Right lobe of liver (tissue), 6 donors: ENCODE data around the gene NPM1. TPM values are rescaled to one million over a fixed set of nuclear protein-coding genes. Genes with fewer than 3 reads are reported as not detected.
A peak's percentile ranks its signal among the peaks of the same experiment; 100 is the strongest.

Experiments used
- ATAC-seq, 4 donors: fragments of 200-7000 bp; cut with Tn5 transposase; one replicate each; pipeline ENCODE4 v1.9.1; 2020; ENCODE audit warnings: mild to moderate bottlenecking in 4 of 4, moderate library complexity in 4 of 4
- DNase-seq, 3 donors: peaks; one replicate each; pipeline ENCODE4 v3.0.0-alpha.2; 2020
- H3K27ac ChIP-seq, 3 donors: fragments of 200-600 bp; one replicate each; pipeline ENCODE4 v1.8.0; 2022
- H3K27me3 ChIP-seq, 2 donors: fragments of 200-600 bp; one replicate each; pipeline ENCODE4 v1.8.0; 2022
- H3K36me3 ChIP-seq, 4 donors: fragments of 200-600 bp; sonication (generic) in 1 of 4; one replicate each; pipeline versions ENCODE4 v1.5.1 to v1.8.0; 2017 to 2022; ENCODE audit warnings: control low read depth in 1 of 4
- H3K4me1 ChIP-seq, 4 donors: fragments of 200-600 bp; sonication (generic) in 1 of 4; one replicate each; pipeline versions ENCODE4 v1.5.1 to v1.8.0; 2017 to 2022; ENCODE audit warnings: control low read depth in 1 of 4
- H3K4me3 ChIP-seq, 3 donors: fragments of 200-600 bp; one replicate each; pipeline ENCODE4 v1.8.0; 2022
- H3K9me3 ChIP-seq, 4 donors: fragments of 200-600 bp; sonication (generic) in 1 of 4; one replicate each; pipeline versions ENCODE4 v1.5.1 to v1.8.0; 2017 to 2022; ENCODE audit warnings: control low read depth in 1 of 4
- POLR2A ChIP-seq: fragments of 450-650 bp; IDR thresholded peaks from one replicate; pipeline ENCODE4 v1.6.1; 2017; ENCODE audit warnings: antibody characterized with exemption, mild to moderate bottlenecking
- WGBS: methylation state at CpG from one replicate; pipeline ENCODE4 v1.1.6; 2018; ENCODE audit warnings: low coverage, low lambda C conversion rate; ENCODE audit not compliant: insufficient coverage; ENCODE audit errors: missing lambda C conversion rate; 5-methylcytosine and 5-hydroxymethylcytosine counted together
- intact Hi-C, 2 donors: fragments of 100-400 bp; cut with DNase I; formaldehyde crosslinking; loops; one replicate each; pipeline versions ENCODE4 v1.11.2 to v1.14.1; 2022
- total RNA-seq, 6 experiments: library from RNA; depleted of rRNA in 2 of 6; stranded (reverse); fragments of >200 nt in 2 of 6; fragmentation: NEBNext Ultra II Directional in 3 of 6; extraction: Animal tissue kit (Norgen Biotek cat#: 25700) in 3 of 6; gene quantifications; one replicate each; pipeline versions ENCODE4 v1.1.0 to v1.2.4, GENCODE V29; 2016 to 2023
- TF ChIP-seq, protein P1 (sequence below), 4 donors: fragments of 200-600 bp in 3 of 4; fragments of 450-650 bp in 1 of 4; IDR thresholded peaks; one replicate each; pipeline versions ENCODE4 v1.5.1 to v1.8.0; 2016 to 2022; ENCODE audit warnings: antibody characterized with exemption in 4 of 4, mild to moderate bottlenecking in 2 of 4
- donor health status: DM: no; HTN: yes; CAD: no.
- donor health status: DM: no; HTN: no; CAD: no.
- donor health status: DM: no; HTN: no; CAD: no.
- donor health status: DM: no; HTN: yes; CAD: no.
- donor health status: DM: no; HTN: yes; CAD: no.

NPM1 gene
- total RNA-seq, 6 experiments from 2014 or later = 196 to 310 (median 258) TPM

GRCh38 chr5:171449426-171449825 lies 61.8 kb downstream of the NPM1 start:
- ATAC-seq (peak in 3 of 4 donors; percentile 70 to 81 (median 74)), DNase-seq (peak in 2 of 3 donors; percentile 34 to 56)
- Histone ChIP-seq H3K36me3 (no peaks in the 10 kb centered on the region), H3K27ac (no peak overlapping the region), H3K9me3 (no peaks in the 10 kb centered on the region), H3K4me3 (no peak overlapping the region), H3K4me1 (no peaks in the 10 kb centered on the region), H3K27me3 (no peaks in the 10 kb centered on the region)
- TF ChIP-seq, protein P1, sequence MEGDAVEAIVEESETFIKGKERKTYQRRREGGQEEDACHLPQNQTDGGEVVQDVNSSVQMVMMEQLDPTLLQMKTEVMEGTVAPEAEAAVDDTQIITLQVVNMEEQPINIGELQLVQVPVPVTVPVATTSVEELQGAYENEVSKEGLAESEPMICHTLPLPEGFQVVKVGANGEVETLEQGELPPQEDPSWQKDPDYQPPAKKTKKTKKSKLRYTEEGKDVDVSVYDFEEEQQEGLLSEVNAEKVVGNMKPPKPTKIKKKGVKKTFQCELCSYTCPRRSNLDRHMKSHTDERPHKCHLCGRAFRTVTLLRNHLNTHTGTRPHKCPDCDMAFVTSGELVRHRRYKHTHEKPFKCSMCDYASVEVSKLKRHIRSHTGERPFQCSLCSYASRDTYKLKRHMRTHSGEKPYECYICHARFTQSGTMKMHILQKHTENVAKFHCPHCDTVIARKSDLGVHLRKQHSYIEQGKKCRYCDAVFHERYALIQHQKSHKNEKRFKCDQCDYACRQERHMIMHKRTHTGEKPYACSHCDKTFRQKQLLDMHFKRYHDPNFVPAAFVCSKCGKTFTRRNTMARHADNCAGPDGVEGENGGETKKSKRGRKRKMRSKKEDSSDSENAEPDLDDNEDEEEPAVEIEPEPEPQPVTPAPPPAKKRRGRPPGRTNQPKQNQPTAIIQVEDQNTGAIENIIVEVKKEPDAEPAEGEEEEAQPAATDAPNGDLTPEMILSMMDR (IDR thresholded peaks at IDR 0.05) = no peak
- TF ChIP-seq POLR2A = no peak
- intact Hi-C loops = no loop called here
- 42% methylated on average over 7 of the region's 10 CpGs for WGBS

DNA sequence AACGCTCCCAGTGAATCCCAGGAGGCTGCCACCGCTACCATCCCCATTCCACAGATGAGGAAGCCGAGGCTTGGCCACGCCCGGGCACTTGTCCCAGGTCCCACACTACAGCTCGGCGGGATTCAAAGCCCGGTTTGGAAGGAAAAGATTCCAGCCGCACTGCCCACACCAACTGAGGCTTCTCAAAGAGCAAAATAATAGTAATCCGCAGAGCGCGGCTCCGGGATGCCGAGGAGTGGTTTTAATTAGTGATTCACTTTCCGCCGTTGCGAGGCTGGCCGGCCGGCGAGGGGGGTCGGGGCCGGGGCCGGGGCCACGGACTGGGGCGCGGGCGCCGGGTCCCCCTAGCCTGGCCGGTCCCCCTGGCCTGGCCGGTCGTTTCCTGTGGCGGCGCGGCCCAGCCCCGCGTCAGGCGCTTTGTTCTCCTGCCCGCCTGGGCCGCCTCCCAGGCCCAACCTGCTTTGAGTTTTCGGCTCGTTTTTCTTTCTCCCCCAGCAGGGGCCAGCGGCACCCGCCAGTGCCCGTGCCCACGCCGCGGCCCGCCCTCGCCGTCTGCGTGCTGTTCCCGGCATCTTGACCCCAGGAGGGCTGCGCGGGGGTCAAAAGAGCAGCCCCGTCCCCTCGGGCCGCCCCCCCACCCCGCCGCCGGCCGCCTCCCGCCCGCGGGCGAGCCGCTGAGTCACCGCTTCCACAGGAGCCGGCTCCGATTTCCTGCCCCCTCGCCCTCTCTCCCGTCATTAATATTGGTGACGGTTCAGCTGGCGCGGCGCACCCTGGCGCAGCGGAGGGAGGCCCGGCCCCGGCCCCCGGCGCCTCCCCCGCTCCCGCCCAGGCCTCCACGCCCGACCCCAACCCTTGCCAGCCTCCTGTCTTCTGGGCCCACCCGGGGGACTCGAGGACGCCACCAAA lies 63.0 kb downstream of the NPM1 start:
- Histone ChIP-seq H3K9me3 (no peaks in the 10 kb centered on the region), H3K4me1 (no peaks in the 10 kb centered on the region), H3K27ac (peak overlapping the region in 1 of 3 donors; percentile 47), H3K27me3 (no peaks in the 10 kb centered on the region), H3K36me3 (no peaks in the 10 kb centered on the region), H3K4me3 (peak overlapping the region in 2 of 3 donors; percentile 21 to 24)
- WGBS = 50% methylated on average over 23 of the region's 88 CpGs
- ATAC-seq (peak; percentile 16 to 60 (median 48)), DNase-seq (peak in 1 of 3 donors; percentile 54)
- intact Hi-C loops = no loop called here
- TF ChIP-seq, protein P1 (IDR thresholded peaks at IDR 0.05) = no peak

DNA sequence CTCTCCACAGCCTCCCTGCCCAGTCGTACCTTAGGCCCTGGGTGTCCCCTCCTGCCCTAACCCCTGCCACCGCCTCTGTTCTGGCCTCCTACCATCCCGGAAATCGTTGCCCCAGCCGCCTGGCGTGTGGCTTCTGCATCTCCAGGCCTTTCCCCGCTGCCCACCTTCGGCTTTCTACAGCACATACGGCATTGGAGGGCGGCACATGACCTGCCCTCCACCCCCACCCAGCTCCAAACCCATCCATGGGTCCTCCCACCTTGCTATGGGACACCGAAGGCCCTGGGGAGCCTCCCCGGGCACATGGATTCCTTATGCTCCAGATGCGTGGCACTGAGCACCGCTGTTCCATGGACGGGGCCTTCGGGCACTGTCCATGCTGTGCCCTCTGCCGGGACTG lies 63.8 kb downstream of the NPM1 start:
- Histone ChIP-seq H3K27ac (no peak overlapping the region), H3K36me3 (no peaks in the 10 kb centered on the region), H3K4me1 (no peaks in the 10 kb centered on the region), H3K27me3 (no peaks in the 10 kb centered on the region), H3K4me3 (no peak overlapping the region), H3K9me3 (no peaks in the 10 kb centered on the region)
- WGBS = 74% methylated on average over 10 of the region's 17 CpGs
- no peak for ATAC-seq
- intact Hi-C loops = no loop called here
- TF ChIP-seq POLR2A = no peak
- TF ChIP-seq, protein P1 (IDR thresholded peaks at IDR 0.05) = no peak
- no peak for DNase-seq

DNA sequence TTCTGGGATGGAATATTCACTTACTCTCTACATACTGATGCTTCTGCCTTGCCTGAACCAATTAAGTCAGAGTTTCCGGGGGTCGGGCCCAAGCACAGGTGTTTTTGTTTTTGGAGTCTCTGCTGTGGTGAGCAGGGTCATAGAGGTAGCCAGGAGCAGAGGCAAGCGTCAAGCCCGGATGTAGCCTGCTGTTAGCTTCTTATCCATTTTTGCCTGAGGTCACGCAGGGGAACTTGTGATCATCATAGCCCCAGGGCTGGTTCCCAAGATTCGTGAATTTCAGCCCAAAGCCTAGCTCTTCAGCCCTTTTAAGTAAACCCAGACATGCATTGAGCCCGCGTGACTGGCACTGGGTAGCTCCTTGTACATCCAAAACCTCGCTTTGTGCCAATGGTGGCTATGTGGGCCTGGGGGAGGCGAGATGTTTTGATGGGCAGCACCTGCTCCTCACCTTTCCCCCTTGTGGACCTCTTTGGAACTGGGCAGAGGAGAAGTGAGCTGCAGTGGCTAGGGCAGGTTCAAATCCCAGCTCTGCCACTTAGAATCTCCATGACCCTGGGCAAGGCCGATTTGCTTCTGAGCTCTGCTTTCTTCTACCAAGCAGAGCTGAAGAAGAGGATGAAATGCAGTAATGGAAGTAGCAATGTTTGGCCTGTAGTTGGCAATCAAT lies 65.5 kb downstream of the NPM1 start:
- 84% methylated on average over 8 of the region's 11 CpGs for WGBS

More for the DNA sequence above, 65.5 kb downstream of the NPM1 start:
- Histone ChIP-seq H3K4me1 (no peaks in the 10 kb centered on the region), H3K4me3 (no peak overlapping the region), H3K27ac (no peak overlapping the region), H3K27me3 (no peaks in the 10 kb centered on the region), H3K36me3 (no peaks in the 10 kb centered on the region), H3K9me3 (no peaks in the 10 kb centered on the region)
- ATAC-seq = no peak
- intact Hi-C loops = no loop called here
- DNase-seq = no peak
- TF ChIP-seq, protein P1 (IDR thresholded peaks at IDR 0.05) = no peak
- TF ChIP-seq POLR2A = no peak
